Glomerular endothelial cell (primary cell): ENCODE measurements around the gene AHCY. TPM values are rescaled to one million over a fixed set of nuclear protein-coding genes. Genes with fewer than 3 reads are reported as not detected.
"Not testable (repeated sequence)": the region's sequence is repeated elsewhere in the genome, so short reads cannot be mapped to it uniquely, and the experiment has no call there.

Source experiments
- DNase-seq: peaks from one replicate; pipeline ENCODE4 v3.0.0-alpha.2; 2011; ENCODE audit warnings: low read depth, low spot score; ENCODE audit errors: extremely low read depth
- total RNA-seq: library from RNA; depleted of rRNA; stranded (reverse); fragments of >200 nt; gene quantifications from 2 replicates; pipeline ENCODE4 v1.2.3, GENCODE V29; 2015

AHCY gene
- total RNA-seq, 1 donor from 2014 or later = 101 TPM

- DNase-seq = not testable (repeated sequence)
These were observed 25.1 kb upstream of the AHCY start for GRCh38 chr20:34328207-34328606.

GRCh38 chr20:34324541-34324940 is 21.4 kb upstream of the AHCY start:
- DNase-seq = no peak

- no peak for DNase-seq
These were observed 19.3 kb upstream of the AHCY start for GRCh38 chr20:34322267-34323105.

DNA sequence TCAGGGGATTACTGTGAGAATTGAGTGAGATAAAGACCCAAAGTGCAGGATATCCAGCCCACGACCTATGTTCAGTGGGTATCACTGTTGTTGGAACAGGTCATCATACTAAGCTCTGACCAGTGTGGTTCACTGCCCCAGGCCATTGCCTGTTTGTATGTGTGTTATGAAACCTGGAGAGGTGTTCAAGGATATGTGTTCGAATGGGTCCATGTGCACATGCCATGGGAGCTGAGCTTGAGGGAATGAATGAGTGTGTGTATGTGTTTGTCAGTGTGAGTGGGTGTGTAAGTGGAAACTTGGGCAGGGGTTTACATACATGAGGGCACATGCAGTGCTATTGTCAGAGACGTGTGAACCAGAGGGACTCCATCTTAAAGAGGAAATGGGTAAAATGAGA is 17.7 kb upstream of the AHCY start:
- DNase-seq = no peak

GRCh38 chr20:34318609-34319443 is 15.7 kb upstream of the AHCY start:
- DNase-seq = no peak

- no peak for DNase-seq
These were observed 13.2 kb upstream of the AHCY start for GRCh38 chr20:34316196-34316814.

- DNase-seq = no peak
These were observed 12.1 kb upstream of the AHCY start for GRCh38 chr20:34315236-34315635.

GRCh38 chr20:34312544-34313217 is 9.5 kb upstream of the AHCY start:
- DNase-seq = peak; percentile 56

- no peak for DNase-seq
These were observed 8.9 kb upstream of the AHCY start for GRCh38 chr20:34312024-34312460.

- DNase-seq = no peak
These were observed 8.2 kb upstream of the AHCY start for GRCh38 chr20:34311118-34312023.

DNA sequence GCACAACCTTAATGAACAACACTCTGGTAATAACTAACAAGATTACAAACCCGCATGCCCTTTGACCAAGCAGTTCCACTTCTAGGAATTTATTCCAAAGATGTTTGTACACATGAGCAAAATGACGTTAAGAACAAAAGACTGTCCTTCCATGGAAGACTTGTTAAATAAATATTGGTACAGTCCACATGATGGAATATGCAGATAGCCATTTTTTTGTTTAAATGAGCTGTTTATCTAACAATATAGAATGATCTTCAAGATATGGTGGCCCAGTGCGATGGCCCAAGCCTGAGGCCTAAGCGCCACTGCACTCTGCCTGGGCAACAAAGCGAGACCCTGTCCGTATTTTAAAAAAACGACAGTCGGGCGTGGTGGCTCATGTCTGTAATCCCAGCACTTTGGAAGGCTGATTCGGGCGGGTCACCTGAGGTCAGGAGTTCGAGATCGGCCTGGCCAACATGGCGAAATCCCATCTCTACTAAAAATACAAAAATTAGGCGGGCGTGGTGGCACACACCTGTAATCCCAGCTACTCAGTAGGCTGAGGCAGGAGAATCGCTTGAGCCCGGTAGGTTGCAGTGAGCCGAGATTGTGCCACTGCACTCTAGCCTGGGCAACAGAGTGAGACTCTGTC is 7.4 kb upstream of the AHCY start:
- no peak for DNase-seq

DNA sequence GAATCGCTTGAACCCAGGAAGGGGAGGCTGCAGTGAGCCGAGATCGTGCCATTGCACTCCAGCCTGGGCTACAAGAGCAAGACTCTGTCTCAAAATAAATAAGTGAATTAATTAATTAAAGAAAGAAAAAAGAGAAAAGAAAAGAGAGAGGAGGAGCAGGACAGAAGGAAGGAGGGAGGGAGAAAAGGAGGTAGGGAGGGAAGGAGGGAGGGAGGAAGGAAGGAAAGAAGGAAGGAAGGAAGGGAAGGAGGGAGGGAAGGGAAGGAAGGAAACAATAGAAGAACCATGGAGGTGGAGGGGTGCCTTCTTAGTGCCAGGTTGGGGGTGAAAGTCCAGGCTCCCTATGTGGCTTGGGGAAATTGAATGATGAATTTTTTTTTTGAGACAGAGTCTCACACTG is 6.5 kb upstream of the AHCY start:
- no peak for DNase-seq

- DNase-seq = no peak
These were observed 2.4 kb upstream of the AHCY start for GRCh38 chr20:34305333-34306230.

DNA sequence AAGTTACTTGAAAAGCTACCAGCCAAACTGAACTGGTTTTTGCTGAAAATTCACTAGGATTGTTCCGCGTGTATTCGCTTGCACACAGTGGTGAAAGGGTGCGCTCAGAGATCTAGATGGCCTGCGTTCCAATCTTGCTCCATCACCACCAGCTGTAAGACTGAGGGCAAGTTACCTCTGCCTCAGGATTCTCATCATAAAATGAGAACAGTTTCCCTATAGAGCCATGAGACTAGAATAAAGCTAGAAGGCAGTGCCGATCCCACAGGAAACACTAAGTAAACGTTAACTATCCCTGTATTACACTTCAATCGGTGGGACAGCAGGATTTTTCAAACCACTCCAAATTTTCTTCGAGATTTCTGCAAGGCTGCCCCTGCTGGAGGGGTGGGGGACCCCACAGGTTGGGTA is 838 bp downstream of the AHCY start:
- no peak for DNase-seq

DNA sequence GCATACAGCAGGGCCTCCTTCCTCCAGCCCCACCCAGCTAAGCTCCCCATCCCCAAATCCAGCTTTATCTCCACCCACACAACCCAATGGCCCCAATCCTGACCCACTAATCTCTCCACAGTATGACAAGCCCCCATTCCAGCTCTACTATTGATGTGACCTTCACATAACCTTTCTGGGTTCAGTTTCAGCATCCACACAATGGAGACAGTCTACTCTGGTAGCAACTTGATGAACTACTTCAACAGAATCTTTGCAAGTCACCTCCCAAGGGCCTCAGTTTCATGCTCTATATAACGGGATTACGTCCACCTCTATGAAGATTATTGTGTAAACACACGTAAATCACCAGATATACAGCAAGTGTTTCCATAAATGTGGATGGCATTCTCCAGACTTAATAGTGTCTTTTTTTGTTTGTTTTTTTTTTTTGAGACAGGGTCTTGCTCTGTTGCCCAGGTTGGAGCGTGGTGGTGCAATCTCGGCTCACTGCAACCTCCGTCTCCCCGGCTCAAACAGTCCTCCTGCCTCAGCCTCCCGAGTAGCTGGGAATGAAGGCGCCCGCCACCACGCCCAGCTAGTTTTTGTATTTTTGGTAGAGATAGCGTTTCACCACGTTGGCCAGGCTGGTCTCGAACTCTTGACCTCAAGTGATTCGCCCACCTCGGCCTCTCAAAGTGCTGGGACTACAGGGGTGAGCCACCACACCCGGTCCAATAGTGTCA is 1.4 kb downstream of the AHCY start:
- no peak for DNase-seq

- no peak for DNase-seq
These were observed 2.2 kb downstream of the AHCY start for GRCh38 chr20:34300809-34301586.

- DNase-seq = no peak
These were observed 2.8 kb downstream of the AHCY start for GRCh38 chr20:34300256-34300806.
